ENCODE measurements around the gene SOCS7. TPM values are rescaled to one million over a fixed set of nuclear protein-coding genes. Genes with fewer than 3 reads are reported as not detected.

The SOCS7 gene
- total RNA-seq, 1 donor from 2014 or later: 14.0 TPM

GRCh38 chr17:38401459-38401858 lies 49.8 kb downstream of the SOCS7 start:
- TF ChIP-seq CTCF (IDR thresholded peaks at IDR 0.05): no peak
- Mint-ChIP-seq H3K27me3 (no peaks in the 10 kb centered on the region), H3K4me1 (no peaks in the 10 kb centered on the region), H3K9me3 (no peaks in the 10 kb centered on the region), H3K27ac (no peak overlapping the region), H3K36me3 (ENCODE audit: low read depth) (peaks cover 50% of the 10 kb centered on the region), H3K4me3 (no peak overlapping the region)
- intact Hi-C loops (cut with micrococcal nuclease): no loop called here
- ChIA-PET POLR2A (no interaction called here), CTCF (no interaction called here)
- DNase-seq (no peak), ATAC-seq (ENCODE audit: low read depth) (no peak)

GRCh38 chr17:38402897-38403296 lies 51.3 kb downstream of the SOCS7 start:
- Mint-ChIP-seq H3K27ac (no peak overlapping the region), H3K4me3 (no peak overlapping the region), H3K27me3 (no peaks in the 10 kb centered on the region), H3K4me1 (no peaks in the 10 kb centered on the region), H3K9me3 (no peaks in the 10 kb centered on the region), H3K36me3 (ENCODE audit: low read depth) (peaks cover 37% of the 10 kb centered on the region)
- DNase-seq (no peak), ATAC-seq (ENCODE audit: low read depth) (no peak)
- intact Hi-C loops (cut with micrococcal nuclease): no loop called here
- ChIA-PET POLR2A (no interaction called here), CTCF (no interaction called here)
- no peak for TF ChIP-seq CTCF (IDR thresholded peaks at IDR 0.05)

GRCh38 chr17:38403491-38403890 lies 51.8 kb downstream of the SOCS7 start:
- ChIA-PET POLR2A (no interaction called here), CTCF (no interaction called here)
- DNase-seq (no peak), ATAC-seq (ENCODE audit: low read depth) (no peak)
- intact Hi-C loops (cut with micrococcal nuclease): no loop called here
- Mint-ChIP-seq H3K36me3 (ENCODE audit: low read depth) (peaks cover 35% of the 10 kb centered on the region), H3K27ac (no peak overlapping the region), H3K4me3 (no peak overlapping the region), H3K27me3 (no peaks in the 10 kb centered on the region), H3K4me1 (no peaks in the 10 kb centered on the region), H3K9me3 (no peaks in the 10 kb centered on the region)
- TF ChIP-seq CTCF (IDR thresholded peaks at IDR 0.05): no peak

- Mint-ChIP-seq H3K4me1 (no peaks in the 10 kb centered on the region), H3K27me3 (no peaks in the 10 kb centered on the region), H3K27ac (no peak overlapping the region), H3K4me3 (no peak overlapping the region), H3K9me3 (no peaks in the 10 kb centered on the region), H3K36me3 (ENCODE audit: low read depth) (peaks cover 29% of the 10 kb centered on the region)
- ATAC-seq (ENCODE audit: low read depth) (no peak), DNase-seq (no peak)
- TF ChIP-seq CTCF (IDR thresholded peaks at IDR 0.05): no peak
- intact Hi-C loops (cut with micrococcal nuclease): no loop called here
- CTCF ChIA-PET: interaction anchor here (1.0 kb wide), 1 partner anchor 55 kb away, joined by 5 read pairs; no protein-coding TSS in a partner anchor
- POLR2A ChIA-PET: no interaction called here
These were observed 52.7 kb downstream of the SOCS7 start for GRCh38 chr17:38404174-38404943.

- ChIA-PET CTCF (no interaction called here), POLR2A (no interaction called here)
- no peak for TF ChIP-seq CTCF (IDR thresholded peaks at IDR 0.05)
- Mint-ChIP-seq H3K27ac (no peak overlapping the region), H3K36me3 (ENCODE audit: low read depth) (peaks cover 16% of the 10 kb centered on the region), H3K27me3 (peaks cover 3% of the 10 kb centered on the region), H3K9me3 (no peaks in the 10 kb centered on the region), H3K4me3 (no peak overlapping the region), H3K4me1 (no peaks in the 10 kb centered on the region)
- intact Hi-C loops (cut with micrococcal nuclease): no loop called here
- no peak for DNase-seq
- no peak for ATAC-seq (ENCODE audit: low read depth)
These were observed 54.0 kb downstream of the SOCS7 start for GRCh38 chr17:38405654-38406053.
